WTC11 (cell line): ENCODE measurements around the gene PDE6B.
"Not testable (repeated sequence)": the region's sequence is repeated elsewhere in the genome, so short reads cannot be mapped to it uniquely, and the experiment has no call there.

Experiments used
- ATF2 ChIP-seq: sonication (generic); formaldehyde crosslinking; IDR thresholded peaks from 2 replicates; pipeline ENCODE4 v1.8.1; 2022; ENCODE audit warnings: low read depth, missing genetic modification reagents, borderline replicate concordance
- ATF3 ChIP-seq: sonication (generic); formaldehyde crosslinking; conservative IDR thresholded peaks from 2 replicates; pipeline ENCODE4 v1.8.1; 2022; ENCODE audit warnings: mild to moderate bottlenecking, missing genetic modification reagents
- CREM ChIP-seq: sonication (generic); formaldehyde crosslinking; IDR thresholded peaks from 2 replicates; pipeline ENCODE4 v1.8.1; 2022; ENCODE audit warnings: mild to moderate bottlenecking, missing genetic modification reagents, moderate library complexity
- CTCF ChIP-seq: fragments of 200-600 bp; IDR thresholded peaks from 2 replicates; pipeline ENCODE4 v1.8.0; 2022; ENCODE audit warnings: antibody characterized with exemption
- E2F1 ChIP-seq: sonication (generic); formaldehyde crosslinking; IDR thresholded peaks from 2 replicates; pipeline ENCODE4 v1.8.0; 2022; ENCODE audit warnings: mild to moderate bottlenecking, missing genetic modification reagents
- FOXJ3 ChIP-seq: sonication (generic); formaldehyde crosslinking; IDR thresholded peaks from 2 replicates; pipeline ENCODE4 v1.9.0; 2021; ENCODE audit warnings: missing genetic modification reagents, mild to moderate bottlenecking, borderline replicate concordance
- MAX ChIP-seq: sonication (generic); formaldehyde crosslinking; IDR thresholded peaks from 2 replicates; pipeline ENCODE4 v1.8.0; 2022; ENCODE audit warnings: mild to moderate bottlenecking, missing genetic modification reagents
- NR2C2 ChIP-seq: sonication (generic); formaldehyde crosslinking; IDR thresholded peaks from 2 replicates; pipeline ENCODE4 v1.8.0; 2022; ENCODE audit warnings: mild to moderate bottlenecking, missing genetic modification reagents
- RELA ChIP-seq: sonication (generic); formaldehyde crosslinking; IDR thresholded peaks from 2 replicates; pipeline ENCODE4 v1.8.1; 2022; ENCODE audit warnings: missing genetic modification reagents, mild to moderate bottlenecking, borderline replicate concordance
- TCF7 ChIP-seq: sonication (generic); formaldehyde crosslinking; IDR thresholded peaks from 2 replicates; pipeline ENCODE4 v1.8.0; 2022; ENCODE audit warnings: mild to moderate bottlenecking, low read depth, missing genetic modification reagents, moderate library complexity
- TEAD4 ChIP-seq: sonication (generic); formaldehyde crosslinking; IDR thresholded peaks from 2 replicates; pipeline ENCODE4 v1.8.0; 2022; ENCODE audit warnings: mild to moderate bottlenecking, missing genetic modification reagents
- ZNF512 ChIP-seq: sonication (generic); formaldehyde crosslinking; IDR thresholded peaks from 2 replicates; pipeline ENCODE4 v1.8.1; 2022; ENCODE audit warnings: missing genetic modification reagents, borderline replicate concordance
- ZSCAN18 ChIP-seq: fragments of 250-450 bp; sonication (Bioruptor Pico); IDR thresholded peaks from 2 replicates; pipeline ENCODE4 v2.1.2; 2022; ENCODE audit warnings: mild to moderate bottlenecking, moderate library complexity

- not testable (repeated sequence) for TF ChIP-seq CTCF; ZSCAN18; TEAD4 (CRISPR knock-in tag); ZNF512 (CRISPR knock-in tag); E2F1 (CRISPR knock-in tag); MAX (CRISPR knock-in tag); RELA; ATF2 (CRISPR knock-in tag); NR2C2 (CRISPR knock-in tag); TCF7 (CRISPR knock-in tag); CREM (CRISPR knock-in tag); ATF3 (CRISPR knock-in tag); FOXJ3
Measured at GRCh38 chr4:592178-592577, 33.2 kb upstream of the PDE6B start.
